Coronary artery (tissue), 2 donors: ENCODE results near the gene METTL23.

ENCODE experiments used
- DNase-seq: peaks from one replicate; pipeline ENCODE4 v3.0.0-alpha.2; 2017; ENCODE audit warnings: low spot score
- H3K27ac ChIP-seq, 2 donors: fragments of 200-600 bp; sonication (generic); one replicate each; pipeline ENCODE4 v1.5.1; 2016 to 2019
- H3K4me3 ChIP-seq: fragments of 200-600 bp; sonication (generic); 2 replicates; pipeline ENCODE4 v1.5.1; 2016; ENCODE audit warnings: mild to moderate bottlenecking, moderate library complexity
- CTCF ChIP-seq: fragments of 200-600 bp; sonication (generic); IDR thresholded peaks from one replicate; pipeline ENCODE4 v1.5.1; 2019; ENCODE audit warnings: antibody characterized with exemption

The METTL23 gene

GRCh38 chr17:76715496-76715830, 11.2 kb upstream of the METTL23 start:
- no peak for TF ChIP-seq CTCF
- H3K4me3 ChIP-seq: no peak overlapping the region
- DNase-seq: no peak
- H3K27ac ChIP-seq: peak overlapping the region in 1 of 2 donors; percentile 82

- H3K4me3 ChIP-seq: peak overlapping the region; percentile 39
Observed at GRCh38 chr17:76716146-76716838, 10.3 kb upstream of the METTL23 start.

GRCh38 chr17:76716839-76717215, 9.8 kb upstream of the METTL23 start:
- Histone ChIP-seq H3K27ac (peak overlapping the region; percentile 47 to 82), H3K4me3 (peak overlapping the region; percentile 39)
- no peak for DNase-seq
- TF ChIP-seq CTCF: no peak

More at GRCh38 chr17:76716146-76716838, 10.3 kb upstream of the METTL23 start:
- peak overlapping the region; percentile 47 to 82 for H3K27ac ChIP-seq
- TF ChIP-seq CTCF: no peak
- DNase-seq: no peak

- TF ChIP-seq CTCF: no peak
- no peak for DNase-seq
- Histone ChIP-seq H3K4me3 (no peak overlapping the region), H3K27ac (no peak overlapping the region)
Observed at GRCh38 chr17:76718516-76718915, 8.1 kb upstream of the METTL23 start.

- no peak for DNase-seq
- H3K27ac ChIP-seq: no peak overlapping the region
Observed at GRCh38 chr17:76720211-76720610, 6.4 kb upstream of the METTL23 start.

GRCh38 chr17:76720941-76721340, 5.7 kb upstream of the METTL23 start:
- TF ChIP-seq CTCF: no peak
- no peak overlapping the region for H3K27ac ChIP-seq
- H3K4me3 ChIP-seq: no peak overlapping the region
- DNase-seq: no peak

More at GRCh38 chr17:76720211-76720610, 6.4 kb upstream of the METTL23 start:
- no peak overlapping the region for H3K4me3 ChIP-seq
- TF ChIP-seq CTCF: no peak

- no peak overlapping the region for H3K4me3 ChIP-seq
- H3K27ac ChIP-seq: no peak overlapping the region
- no peak for DNase-seq
- no peak for TF ChIP-seq CTCF
Observed at GRCh38 chr17:76721463-76721862, 5.2 kb upstream of the METTL23 start.
